DMS 273 treated with DMSO at 0.1 percent for 48 hours (cell line): ENCODE measurements around the gene FAM168A.

ENCODE experiments used
- DNase-seq: peaks from one replicate; lab custom pipeline; 2025; lab: John Stamatoyannopoulos, UW

The FAM168A gene

DNA sequence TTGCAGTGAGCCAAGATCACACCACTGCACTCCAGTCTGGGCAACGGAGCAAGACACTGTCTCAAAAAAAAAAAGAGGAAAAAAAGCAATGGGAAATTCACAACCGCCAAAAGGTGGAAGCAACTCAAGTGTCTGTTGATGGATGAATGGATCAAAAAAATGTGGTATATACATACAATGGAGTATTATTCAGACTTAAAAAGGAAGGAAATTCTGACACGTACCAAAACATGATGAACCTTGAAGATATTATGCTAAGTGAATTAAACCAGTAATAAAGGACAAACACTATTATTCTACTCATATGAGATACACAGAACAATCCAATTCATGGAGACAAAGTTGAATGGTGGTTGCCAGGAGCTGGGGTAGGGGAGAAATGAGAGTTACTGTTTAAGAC is 40.9 kb downstream of the FAM168A start:
- DNase-seq: no peak

DNA sequence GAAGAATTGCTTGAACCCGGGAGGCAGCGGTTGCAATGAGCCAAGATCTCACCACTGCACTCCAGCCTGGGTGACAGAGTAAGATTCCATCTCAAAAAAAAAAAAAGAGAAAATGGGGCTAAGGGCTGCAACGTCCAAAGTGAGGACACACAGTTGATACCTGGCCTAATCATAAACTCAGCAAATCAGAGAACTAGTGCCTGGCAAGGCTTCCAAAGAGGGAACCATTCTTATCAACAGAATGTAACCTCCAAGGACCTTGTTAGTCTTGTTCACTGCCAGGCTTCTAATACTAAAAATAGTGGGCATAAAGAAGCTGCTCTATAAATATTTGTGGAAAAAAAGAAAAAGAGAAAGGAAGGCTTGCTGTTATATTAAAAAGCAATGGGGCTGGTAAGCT is 42.3 kb downstream of the FAM168A start:
- DNase-seq: no peak

DNA sequence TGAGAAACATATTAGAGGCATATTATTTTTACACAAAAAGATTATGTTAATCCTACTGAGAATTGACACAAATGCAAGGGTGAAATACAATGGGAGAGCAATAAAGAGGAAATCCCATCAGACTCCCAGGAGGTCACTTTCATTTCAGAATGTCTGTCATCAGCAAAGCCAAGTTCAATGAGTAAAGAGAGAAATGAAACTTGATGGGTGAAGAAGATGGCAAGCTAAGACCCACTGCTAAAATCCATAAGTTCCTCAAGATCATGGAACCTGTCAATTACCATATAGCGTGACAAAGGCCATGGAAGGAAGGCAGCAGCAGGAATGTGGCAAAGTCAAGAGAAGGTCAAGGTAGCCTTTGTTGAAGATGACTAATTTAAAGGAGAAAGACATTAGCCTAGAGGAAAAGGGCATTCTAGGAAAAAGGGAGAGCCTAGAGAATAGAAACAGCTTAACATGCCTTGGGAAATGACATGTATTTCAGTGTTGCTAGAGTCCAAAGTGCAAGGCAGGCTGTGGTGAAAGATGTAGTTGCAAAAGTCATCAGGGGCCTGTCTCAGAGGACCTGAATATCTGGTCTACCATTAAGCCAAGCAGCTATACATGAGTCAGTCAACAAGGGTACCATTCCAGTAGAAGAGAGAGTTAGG is 43.1 kb downstream of the FAM168A start:
- no peak for DNase-seq

DNA sequence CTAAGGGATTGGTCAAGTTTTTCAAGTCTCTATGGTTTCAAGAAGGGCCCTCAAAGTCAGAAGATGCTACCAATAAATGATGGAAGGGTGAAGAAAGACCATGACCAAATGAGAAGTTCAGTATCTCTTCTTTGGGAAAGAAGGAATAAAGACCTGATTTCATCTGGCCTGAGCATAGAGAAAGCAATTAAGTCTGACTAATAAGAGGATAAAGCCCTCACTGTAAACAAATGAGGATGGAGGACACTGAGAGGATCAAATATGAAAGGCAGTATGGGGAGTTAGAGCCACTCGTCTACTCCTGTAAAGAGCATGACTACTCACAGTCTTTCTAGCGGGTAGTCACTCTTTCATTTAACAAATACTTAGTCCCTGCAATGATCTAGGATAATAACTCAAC is 44.6 kb downstream of the FAM168A start:
- DNase-seq: no peak

DNA sequence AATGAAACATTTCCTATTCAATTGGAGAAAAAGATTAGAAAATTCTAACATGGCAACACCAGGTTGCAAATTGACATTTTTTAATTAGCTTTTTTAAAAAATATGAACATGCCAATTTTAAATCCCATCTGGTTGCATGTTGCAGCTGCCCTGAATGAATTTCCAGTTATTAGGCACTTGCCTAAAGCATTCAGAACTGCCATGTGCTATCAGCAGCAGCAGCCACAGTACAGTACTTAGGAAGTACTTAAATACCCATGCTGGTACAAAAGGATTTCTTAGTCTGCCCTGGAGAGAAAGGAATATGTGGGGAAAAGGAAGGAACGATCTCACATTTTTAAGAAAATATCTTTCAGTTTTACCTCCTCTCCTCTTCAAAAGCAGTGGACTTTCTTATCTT is 46.2 kb downstream of the FAM168A start:
- DNase-seq: peak; percentile 23

DNA sequence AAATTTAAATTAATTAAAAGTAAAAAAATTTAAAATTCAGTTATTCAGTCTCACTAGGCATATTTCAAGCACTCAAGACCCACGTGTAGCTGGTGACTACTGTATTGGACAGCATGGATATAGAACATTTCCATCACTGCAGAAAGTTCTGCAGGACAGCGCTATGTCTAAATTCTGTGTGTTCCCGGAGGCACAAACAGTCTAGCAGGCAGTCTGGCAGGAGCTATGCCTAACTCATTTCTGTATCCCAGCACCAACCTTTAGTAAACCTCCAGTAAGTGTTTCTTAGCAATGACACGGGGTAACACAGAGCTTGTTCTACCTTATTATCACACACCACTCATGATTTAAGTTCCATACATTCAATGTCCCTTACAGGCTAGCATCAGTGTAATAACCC is 48.5 kb downstream of the FAM168A start:
- no peak for DNase-seq

DNA sequence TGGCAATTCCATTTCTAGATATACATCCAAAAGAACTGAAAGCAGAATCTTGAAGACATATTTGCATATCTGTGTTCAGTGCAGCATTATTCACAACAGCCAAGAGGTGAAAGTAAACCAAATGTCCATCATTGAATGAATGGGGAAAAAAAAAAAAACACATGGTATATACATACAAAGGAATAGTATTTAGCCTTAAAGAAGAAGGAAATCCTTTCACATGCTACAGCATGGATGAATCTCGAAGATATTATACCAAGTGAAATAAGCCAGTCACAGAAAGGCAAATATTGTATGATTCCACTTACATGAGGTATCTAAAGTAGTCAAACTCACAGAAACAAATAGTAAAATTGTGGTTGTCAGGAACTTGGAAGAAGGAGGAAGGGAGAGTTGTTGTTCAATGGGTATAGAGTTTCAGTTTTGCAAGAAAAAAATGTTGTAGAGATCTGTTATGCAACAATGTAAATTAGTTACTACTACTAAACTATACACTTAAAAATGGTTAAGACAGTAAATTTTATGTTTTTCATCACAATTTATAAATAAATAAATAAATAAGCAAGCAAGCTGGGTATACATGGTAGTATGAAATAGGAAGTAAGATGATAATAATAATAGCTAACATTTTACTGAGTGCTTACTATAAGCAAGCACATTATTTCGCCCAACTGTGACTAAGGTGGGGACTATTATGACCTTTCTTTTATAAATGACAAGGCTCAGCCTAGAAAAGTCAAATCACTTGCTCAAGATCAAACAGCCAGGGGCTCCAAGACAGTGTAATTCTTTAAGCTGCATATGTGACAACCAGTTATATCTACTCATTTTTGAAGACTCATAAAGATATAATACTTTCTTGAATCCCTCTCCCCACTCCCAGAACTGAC is 50.0 kb downstream of the FAM168A start:
- DNase-seq: no peak

DNA sequence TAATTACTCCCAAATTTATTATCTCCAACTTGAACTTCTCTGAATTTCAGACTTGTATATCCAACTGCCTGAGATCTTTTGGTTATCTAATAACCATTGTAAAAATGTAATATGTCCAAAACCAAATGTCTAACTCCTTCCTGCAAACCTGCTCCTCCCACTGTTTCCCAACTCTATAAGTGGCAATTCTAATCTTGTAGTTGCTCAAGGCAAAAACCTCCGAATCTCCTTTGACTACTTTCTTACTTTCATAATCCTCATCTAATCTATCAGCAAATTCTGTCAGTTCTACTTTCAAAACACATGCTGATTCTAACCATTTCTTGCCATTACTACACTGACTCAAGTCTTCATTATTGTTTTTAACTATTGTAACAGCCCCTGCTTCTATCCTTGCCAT is 55.7 kb downstream of the FAM168A start:
- no peak for DNase-seq

DNA sequence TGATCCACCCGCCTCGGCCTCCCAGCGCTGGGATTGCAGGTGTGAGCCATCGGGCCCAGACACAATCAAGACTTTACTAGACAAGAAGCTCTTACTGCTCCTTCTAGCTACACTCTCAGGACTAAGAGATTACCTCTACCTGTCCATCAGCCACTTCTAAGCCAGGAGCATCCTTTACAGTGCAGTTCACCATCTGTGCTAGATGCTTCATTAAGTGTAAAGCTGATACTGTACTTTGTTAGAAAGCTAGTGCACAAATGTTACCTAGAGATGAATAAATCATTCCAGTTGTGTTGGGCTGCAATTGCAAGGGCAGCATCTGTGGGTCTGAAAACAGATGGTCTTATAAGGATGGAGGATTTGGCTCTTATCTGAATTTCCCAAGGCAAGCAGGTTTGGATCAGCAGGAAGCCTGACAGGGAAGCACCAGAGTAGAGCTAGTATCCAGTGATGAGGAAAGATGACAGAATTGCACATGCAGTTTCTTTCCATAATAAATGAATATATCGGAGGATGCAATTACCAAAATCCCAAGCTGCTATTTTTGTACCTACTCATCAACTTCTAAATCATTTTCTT is 58.3 kb downstream of the FAM168A start:
- DNase-seq: peak; percentile 71

DNA sequence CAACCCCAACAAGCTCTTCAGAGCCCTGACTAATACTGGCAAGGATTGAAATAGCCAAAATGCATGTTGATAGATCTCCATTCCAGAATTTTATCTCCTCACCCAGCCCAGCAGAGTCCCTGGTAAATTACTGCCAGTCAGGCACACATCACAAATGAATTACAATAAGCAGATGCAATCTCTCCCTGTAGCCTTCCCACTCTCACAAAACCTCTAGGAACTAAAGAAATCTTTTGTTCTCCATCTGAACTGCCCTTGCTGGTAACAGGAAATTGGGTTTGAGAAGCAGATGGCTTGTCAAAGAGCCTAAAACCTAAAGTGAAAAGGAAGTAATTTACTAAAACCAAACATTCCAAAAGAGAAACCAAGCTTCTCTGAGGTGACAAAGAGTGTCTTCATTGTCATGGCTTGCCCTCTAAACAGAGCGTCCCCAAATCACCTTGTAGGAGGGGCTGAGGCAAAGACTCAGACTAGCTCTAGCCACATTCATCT is 59.5 kb downstream of the FAM168A start:
- no peak for DNase-seq

DNA sequence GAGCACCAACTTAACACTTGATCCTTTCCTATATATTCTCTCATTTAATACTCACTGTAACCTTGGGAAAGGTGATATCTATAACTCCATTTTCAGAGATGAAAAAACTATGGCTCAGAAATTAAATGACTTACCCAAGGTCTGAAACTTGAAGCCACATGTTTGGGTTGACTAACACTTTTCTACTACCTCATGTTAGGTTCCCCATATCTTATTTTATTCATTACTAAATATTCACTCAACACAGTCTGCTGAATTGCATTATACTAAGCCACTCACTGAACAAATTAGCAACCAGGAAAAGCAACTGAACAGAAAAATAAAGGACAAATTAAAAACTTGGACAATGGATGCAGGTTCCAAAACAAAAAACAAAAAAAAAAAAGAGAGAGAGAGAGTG is 59.9 kb downstream of the FAM168A start:
- no peak for DNase-seq

DNA sequence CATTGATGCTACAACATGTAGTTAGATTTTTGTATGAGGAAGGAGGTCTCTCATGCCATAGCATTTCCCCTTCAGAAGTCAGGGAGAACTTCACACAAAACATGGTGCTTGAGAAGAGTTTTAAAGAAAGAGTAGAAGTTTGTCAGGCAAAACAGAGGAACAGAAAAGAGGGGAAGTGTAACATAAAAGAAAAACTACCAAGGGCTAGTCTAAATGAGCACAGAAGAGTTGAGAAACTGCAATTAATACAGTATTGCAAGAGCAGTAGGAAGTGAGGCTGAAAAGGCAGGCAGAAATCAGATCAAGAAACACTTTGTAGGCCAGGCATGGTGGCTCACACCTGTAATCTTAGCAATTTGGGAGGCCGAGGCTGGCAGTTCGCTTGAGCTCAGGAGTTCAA is 61.0 kb downstream of the FAM168A start:
- no peak for DNase-seq

DNA sequence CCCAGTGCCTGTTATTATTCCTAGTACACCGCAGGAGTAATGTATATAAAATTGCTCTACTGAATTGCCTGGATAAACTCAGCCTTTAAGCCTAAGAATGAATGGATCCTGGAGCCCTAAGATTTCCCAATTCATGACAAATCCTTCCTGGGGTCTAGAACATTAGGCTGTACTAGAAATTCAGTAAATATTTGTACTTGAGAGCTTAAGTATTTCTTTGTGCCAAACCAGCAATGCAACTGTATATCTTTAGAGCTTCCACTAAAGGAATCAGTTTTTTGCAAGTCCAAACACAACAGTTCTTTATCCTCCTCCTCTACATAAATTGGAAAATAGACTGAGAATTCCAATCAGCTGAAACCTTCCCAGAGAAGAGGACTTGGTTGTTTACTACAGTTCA is 65.6 kb downstream of the FAM168A start:
- no peak for DNase-seq

DNA sequence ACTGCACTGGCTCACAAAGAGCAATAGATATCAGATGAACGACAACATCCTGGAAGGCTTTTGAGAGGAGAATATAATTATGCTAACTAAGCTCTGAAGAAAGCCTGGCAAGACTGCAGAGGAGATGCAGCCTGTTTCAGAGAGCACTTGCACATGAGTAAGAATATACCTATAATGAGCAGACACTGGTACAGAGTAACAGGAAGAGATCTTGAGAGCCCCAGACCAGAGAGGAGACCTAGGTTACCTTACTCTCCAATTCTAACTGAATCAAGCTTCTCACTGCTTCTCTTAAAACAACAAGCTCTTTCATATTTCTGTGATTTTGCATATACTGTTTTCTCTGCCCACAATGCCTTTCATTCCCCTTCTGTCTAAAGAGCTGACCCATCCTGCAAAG is 66.5 kb downstream of the FAM168A start:
- no peak for DNase-seq

DNA sequence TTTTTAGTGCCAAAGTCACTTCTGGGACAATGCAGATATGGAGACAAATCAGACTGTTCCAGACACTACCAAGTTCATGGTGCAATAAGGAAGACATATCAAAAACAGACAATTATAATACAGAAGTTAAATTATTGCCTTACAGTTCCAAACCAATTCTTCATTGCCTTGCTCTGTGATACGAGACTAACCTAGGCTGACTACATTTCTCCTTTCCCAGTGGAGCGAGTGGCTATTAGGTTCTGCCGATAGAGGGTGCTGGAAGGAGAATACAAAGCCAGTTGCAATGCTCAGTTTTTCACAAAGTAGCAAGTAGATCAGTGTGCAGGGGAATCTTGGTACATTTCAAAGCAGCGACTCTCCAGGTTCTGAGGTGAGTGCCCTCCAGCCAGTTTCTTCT is 67.8 kb downstream of the FAM168A start:
- no peak for DNase-seq

DNA sequence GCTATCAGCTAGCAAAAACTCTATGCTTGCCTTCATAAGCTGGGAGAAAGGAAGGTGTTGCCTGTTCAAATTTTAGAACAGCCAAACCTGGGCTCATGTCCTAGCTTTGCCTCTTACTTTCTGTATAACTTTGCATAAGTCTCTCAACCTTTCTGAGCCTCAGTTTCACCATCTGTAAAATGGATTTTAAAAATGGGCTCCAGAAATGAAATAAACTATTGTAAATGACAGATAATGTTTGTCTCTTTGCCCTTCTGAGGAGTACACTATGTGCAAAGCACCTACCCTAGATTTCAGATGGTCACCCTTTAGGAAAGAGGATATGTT is 68.7 kb downstream of the FAM168A start:
- DNase-seq: no peak

DNA sequence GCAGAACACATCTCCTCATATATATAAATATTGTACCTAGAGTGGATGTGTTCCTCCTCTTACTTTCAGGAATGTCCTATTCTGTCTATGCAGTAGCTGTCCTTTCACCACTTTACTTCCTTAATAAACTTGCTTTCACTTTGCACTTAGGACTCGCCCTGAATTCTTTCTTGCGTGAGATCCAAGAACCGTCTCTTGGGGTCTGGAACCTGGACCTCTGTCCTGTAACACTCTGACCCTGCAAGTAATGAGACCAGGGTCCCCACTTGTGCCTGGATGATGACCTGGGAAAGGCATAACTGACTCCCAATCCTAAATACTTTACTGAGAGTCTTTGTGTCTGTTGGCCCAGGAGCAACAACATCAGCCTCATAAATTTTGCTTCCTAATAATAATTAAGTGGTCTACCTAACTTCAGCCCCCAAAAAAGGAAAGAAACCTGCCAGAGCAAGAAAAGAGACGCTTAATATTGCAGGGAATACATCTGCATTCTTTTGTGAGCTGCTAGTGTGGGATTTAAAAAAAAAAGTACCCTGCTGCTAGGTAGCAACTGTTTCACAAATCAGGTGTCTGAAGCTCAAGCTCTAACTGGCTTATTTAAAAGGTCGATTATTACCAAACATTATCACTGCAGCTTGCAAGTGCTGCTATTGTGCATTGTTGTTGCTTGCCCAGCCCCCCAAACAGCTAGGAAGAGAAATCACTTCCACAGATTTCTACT is 69.3 kb downstream of the FAM168A start:
- DNase-seq: no peak

DNA sequence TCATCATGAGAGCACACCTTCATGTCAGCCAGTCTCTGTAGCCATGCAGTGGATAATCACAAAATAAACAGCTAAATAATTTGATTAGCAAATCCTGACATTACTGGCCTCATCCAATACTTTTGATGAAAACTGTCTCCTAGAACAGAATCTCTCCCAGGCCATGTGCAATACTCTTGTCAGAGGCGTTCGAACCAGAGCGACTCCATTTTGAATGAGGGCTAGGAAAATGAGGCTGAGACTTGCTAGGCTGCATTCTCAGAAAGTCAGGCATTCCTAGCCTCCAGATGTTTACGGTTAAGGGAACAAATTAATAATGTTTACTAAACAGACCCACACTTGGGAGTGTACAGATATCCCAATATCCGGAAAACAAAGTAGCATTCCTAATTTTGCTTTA is 69.9 kb downstream of the FAM168A start:
- no peak for DNase-seq

DNA sequence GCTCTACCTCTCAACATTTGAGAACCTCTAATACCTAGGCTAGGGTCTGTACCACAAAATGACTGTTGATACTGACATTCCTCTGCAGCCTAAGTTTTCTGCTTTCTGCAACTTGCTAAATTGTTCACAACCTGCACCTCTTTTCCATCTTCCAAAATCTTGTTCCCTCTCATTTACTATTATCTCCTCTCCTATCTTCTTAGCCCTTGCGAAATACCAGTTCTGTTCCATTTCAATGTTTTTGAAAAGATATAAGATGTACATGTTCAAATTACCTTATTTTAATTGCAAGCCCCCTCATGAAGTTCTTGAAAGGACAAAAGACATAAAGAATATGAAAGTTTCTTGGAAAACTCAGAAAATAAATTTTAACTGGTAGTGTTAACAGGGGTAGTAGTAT is 72.3 kb downstream of the FAM168A start:
- DNase-seq: no peak

DNA sequence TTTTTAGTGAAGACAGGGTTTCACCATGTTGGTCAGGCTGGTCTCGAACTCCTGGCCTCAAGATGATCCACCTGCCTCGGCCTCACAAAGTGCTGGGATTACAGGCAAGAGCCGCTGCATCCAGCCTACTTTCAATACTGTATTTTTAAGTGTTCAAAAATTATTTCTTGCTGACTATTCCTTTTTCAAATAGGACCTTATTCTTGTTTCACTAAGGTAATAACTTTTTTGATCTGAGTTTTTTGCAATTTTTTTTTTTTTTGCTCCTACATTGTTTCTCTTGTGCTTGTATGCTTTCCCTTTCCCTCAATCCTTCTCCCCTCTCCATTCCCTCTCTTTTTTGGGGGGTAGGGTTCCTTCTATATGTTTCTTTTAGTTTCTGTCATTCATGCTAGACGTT is 73.1 kb downstream of the FAM168A start:
- no peak for DNase-seq

DNA sequence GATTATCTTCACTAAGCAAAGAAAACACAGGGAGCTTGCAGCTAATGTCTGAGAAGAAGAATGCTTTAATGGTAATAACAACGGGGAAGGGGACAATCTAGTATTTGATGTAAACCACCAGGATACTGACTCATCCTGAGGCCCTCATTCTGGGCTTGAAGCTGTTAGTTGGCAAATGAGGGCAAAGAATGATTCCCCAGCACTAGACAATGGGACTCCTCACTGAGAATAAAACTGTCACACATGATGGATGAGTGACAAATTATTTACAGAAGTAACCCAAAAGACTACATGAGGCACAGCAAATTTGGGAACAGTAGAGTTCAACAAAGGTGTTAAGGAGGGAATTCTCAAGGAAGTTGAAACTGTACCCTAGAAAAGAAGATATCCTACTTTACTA is 76.3 kb downstream of the FAM168A start:
- DNase-seq: no peak

DNA sequence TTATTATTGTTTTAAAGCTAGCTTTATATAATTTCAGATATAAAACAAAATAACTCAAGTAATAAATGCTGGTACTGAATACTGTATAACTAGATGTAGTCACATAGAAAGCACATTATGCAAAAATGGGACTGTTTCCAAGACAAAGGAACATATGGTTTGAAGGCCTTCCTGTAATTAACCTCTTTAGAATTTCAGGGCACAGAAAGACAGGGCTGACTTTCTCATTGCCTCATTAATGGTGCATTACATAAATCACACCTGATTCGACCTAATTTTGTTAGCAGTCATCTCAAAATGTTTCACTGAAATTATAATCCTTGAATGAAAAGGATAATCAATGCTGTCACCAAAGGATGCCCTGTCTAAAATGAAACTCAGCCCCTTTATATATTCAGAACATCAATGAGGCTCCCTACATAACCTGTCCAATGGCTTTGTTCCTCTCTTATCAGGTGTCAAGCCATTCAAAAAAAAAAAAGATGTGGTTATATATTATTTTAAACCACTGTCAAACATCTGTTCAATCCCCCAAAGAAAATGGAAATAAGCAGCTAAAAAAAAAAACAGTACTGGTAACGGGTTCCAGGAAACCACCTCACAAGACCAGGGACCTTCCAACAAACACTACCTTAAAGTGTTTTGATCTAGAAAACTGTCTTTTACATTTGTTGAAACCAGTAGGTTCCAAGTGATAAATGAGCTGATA is 77.4 kb downstream of the FAM168A start:
- DNase-seq: no peak
